Heart left ventricle (tissue), 16 donors: ENCODE data around the gene RNF141. TPM values are rescaled to one million over a fixed set of nuclear protein-coding genes. Genes with fewer than 3 reads are reported as not detected.

Experiments used
- ATAC-seq, 4 donors: fragments of 200-7000 bp; cut with Tn5 transposase; one replicate each; pipeline ENCODE4 v1.9.1; 2020 to 2022; ENCODE audit warnings: moderate library complexity in 4 of 4, mild to moderate bottlenecking in 3 of 4, moderate number of reproducible peaks in 1 of 4
- DNase-seq, 5 donors: peaks; one replicate each; pipeline ENCODE4 v3.0.0-alpha.2; 2020
- H3K27ac ChIP-seq, 12 donors: fragments of 200-600 bp; sonication (generic) in 4 of 12; one replicate each; pipeline versions ENCODE4 v1.5.0 to v1.8.0; 2016 to 2022; ENCODE audit warnings: mild to moderate bottlenecking in 2 of 12
- H3K27me3 ChIP-seq, 9 donors: fragments of 200-600 bp; sonication (generic) in 2 of 9; one replicate each; pipeline versions ENCODE4 v1.5.1 to v1.8.0; 2016 to 2022; ENCODE audit warnings: mild to moderate bottlenecking in 3 of 9
- H3K36me3 ChIP-seq, 9 donors: fragments of 200-600 bp; sonication (generic) in 2 of 9; one replicate each; pipeline versions ENCODE4 v1.5.0 to v1.8.0; 2018 to 2022; ENCODE audit warnings: mild to moderate bottlenecking in 2 of 9
- H3K4me1 ChIP-seq, 12 donors: fragments of 200-600 bp; sonication (generic) in 4 of 12; one replicate each; pipeline versions ENCODE4 v1.5.0 to v1.8.0; 2016 to 2022; ENCODE audit warnings: mild to moderate bottlenecking in 3 of 12
- H3K4me3 ChIP-seq, 12 donors: fragments of 200-600 bp; sonication (generic) in 4 of 12; one replicate each; pipeline versions ENCODE4 v1.5.0 to v1.8.0; 2017 to 2022; ENCODE audit warnings: mild to moderate bottlenecking in 9 of 12, moderate library complexity in 4 of 12
- H3K9me3 ChIP-seq, 12 donors: fragments of 200-600 bp; sonication (generic) in 4 of 12; one replicate each; pipeline versions ENCODE4 v1.5.0 to v1.8.0; 2016 to 2022; ENCODE audit warnings: mild to moderate bottlenecking in 1 of 12
- POLR2A ChIP-seq, 2 donors: fragments of 450-650 bp; IDR thresholded peaks; one replicate each; pipeline ENCODE4 v1.6.1; 2017; ENCODE audit warnings: antibody characterized with exemption in 2 of 2, mild to moderate bottlenecking in 2 of 2, moderate library complexity in 2 of 2
- WGBS, 4 donors: extraction: QIAGEN DNeasy Blood & Tissue Kit in 2 of 4; methylation state at CpG; one replicate each; pipeline versions ENCODE4 v1.1.5 to v1.1.7; 2013 to 2018; 5-methylcytosine and 5-hydroxymethylcytosine counted together
- intact Hi-C, 10 donors: fragments of 100-400 bp; cut with DNase I; formaldehyde crosslinking; loops; one replicate each; pipeline versions ENCODE4 v1.11.1 to v1.14.2; 2022
- polyA plus RNA-seq, 2 donors: library from polyadenylated mRNA; stranded (reverse); fragments of 200-250 nt; gene quantifications; one replicate each; pipeline ENCODE4 v1.2.3, GENCODE V29; 2013
- total RNA-seq, 9 donors: library from RNA; depleted of rRNA in 2 of 9; stranded (reverse); fragments of >200 nt in 2 of 9; fragmentation: NEBNext Ultra II Directional in 3 of 9; extraction: Animal tissue kit (Norgen Biotek cat#: 25700) in 3 of 9; gene quantifications; one replicate each; pipeline versions ENCODE4 v1.1.0 to v1.2.4, GENCODE V29; 2016 to 2023
- TF ChIP-seq, protein P1 (sequence below), 12 donors: fragments of 200-600 bp; sonication (generic) in 4 of 12; IDR thresholded peaks; one replicate each; pipeline versions ENCODE4 v1.5.0 to v1.8.0; 2018 to 2022; ENCODE audit warnings: antibody characterized with exemption in 12 of 12, mild to moderate bottlenecking in 5 of 12
- donor health status: ischemic (EF 13 %, LVEDD 7.1; RV severe dilation, severe dysfunction).
- donor health status: healthy with polysubstance abuse.
- donor health status: DM: no; HTN: yes; CAD: no.
- donor health status: DM: no; HTN: no; CAD: no.
- donor health status: ischemic (EF 25% LVEDD 6.9; RV normal size, moderate dysfunction).
- donor health status: ischemic (EF 25% LVEDD 5.7; RV mildly dilated, moderate dysfunction).
- donor health status: healthy.
- donor health status: DM: yes; HTN: yes; CAD: no.
- donor health status: ischemic (EF 35%, LVEDD 5.7; RV mildly dilated, moderate dysfunction).
- donor health status: nonischemic (EF 11% LVEDD 7.7; RV severe dilation, severe dysfunction).
- donor health status: DM: yes; HTN: yes; CAD: no.
- donor health status: PGD.
- donor health status: ischemic (EF 29% LVEDD 5.4; RV normal size, mild dysfunction).
- donor health status: nonischemic (EF 23%, LVEDD 6.1; RV moderate dilation, normal function).

The RNF141 gene
- total and polyA plus RNA-seq, 11 donors, result 7.8 to 42.8 (median 30.7) TPM

DNA sequence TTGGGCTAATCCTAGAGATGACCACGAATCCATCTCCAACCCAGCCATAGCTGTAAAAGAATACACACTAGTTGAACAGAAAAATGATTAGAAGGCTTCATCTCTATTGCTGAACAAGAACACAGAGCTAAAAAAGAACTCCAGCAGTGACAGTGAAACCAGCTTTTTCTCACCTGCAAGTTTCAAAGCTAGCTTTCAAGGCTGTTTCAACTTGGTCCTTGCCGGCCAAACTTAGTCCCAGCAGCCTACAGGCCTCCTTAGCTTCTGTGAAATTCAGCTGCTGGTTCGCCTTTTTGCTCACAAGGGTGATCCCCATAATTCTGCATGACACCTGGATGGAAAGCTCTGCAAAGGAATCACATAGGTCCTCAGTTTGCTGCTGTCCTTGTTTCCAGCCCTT, 23.0 kb upstream of the RNF141 start:
- intact Hi-C loops, result loop anchor here in 4 of 10 donors (10.0 kb wide), 2 partner anchors 91 to 171 kb away; no protein-coding TSS in a partner anchor
- no peaks in the 10 kb centered on the region for H3K27me3 ChIP-seq
- no peak for DNase-seq
- H3K36me3 ChIP-seq, result peaks cover 0 to 10% (median 0%) of the 10 kb centered on the region in 9 donors
- WGBS, 4 donors, result 85 to 89% (median 87%) methylated on average over 3 of the region's 3 CpGs
- no peaks in the 10 kb centered on the region for H3K9me3 ChIP-seq
- ATAC-seq, result no peak
- no peak overlapping the region for H3K4me3 ChIP-seq
- TF ChIP-seq, protein P1, sequence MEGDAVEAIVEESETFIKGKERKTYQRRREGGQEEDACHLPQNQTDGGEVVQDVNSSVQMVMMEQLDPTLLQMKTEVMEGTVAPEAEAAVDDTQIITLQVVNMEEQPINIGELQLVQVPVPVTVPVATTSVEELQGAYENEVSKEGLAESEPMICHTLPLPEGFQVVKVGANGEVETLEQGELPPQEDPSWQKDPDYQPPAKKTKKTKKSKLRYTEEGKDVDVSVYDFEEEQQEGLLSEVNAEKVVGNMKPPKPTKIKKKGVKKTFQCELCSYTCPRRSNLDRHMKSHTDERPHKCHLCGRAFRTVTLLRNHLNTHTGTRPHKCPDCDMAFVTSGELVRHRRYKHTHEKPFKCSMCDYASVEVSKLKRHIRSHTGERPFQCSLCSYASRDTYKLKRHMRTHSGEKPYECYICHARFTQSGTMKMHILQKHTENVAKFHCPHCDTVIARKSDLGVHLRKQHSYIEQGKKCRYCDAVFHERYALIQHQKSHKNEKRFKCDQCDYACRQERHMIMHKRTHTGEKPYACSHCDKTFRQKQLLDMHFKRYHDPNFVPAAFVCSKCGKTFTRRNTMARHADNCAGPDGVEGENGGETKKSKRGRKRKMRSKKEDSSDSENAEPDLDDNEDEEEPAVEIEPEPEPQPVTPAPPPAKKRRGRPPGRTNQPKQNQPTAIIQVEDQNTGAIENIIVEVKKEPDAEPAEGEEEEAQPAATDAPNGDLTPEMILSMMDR (IDR thresholded peaks at IDR 0.05), result no peak
- no peak for TF ChIP-seq POLR2A (IDR thresholded peaks at IDR 0.05)
- H3K4me1 ChIP-seq, result peaks cover 0 to 16% (median 0%) of the 10 kb centered on the region in 12 donors
- H3K27ac ChIP-seq, result no peak overlapping the region

DNA sequence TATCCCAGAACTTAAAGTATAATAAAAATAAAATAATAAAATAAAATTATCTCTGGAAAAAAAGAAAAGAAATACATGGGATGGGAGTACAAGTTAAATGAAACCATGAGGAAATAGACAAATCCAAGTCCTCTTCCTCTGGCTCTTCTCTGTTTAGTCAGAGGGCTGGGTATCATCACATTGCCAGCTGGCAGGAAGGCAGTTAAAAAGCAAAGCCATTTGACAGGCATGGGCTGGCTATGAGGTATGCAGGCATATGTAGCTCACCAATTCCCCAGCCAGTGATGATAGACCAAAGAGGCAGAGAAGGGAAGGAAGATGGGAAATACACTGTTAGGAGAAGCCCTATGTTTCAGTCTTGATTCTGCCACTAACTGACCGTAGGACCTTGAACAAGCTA, 21.0 kb upstream of the RNF141 start:
- TF ChIP-seq, protein P1 (IDR thresholded peaks at IDR 0.05), result no peak
- TF ChIP-seq POLR2A (IDR thresholded peaks at IDR 0.05), result no peak
- Histone ChIP-seq H3K4me1 (peaks cover 0 to 6% (median 0%) of the 10 kb centered on the region in 12 donors), H3K27me3 (no peaks in the 10 kb centered on the region), H3K27ac (no peak overlapping the region), H3K36me3 (peaks cover 0 to 10% (median 0%) of the 10 kb centered on the region in 9 donors), H3K4me3 (no peak overlapping the region), H3K9me3 (no peaks in the 10 kb centered on the region)
- ATAC-seq (no peak), DNase-seq (no peak)
- intact Hi-C loops, result loop anchor here in 4 of 10 donors (10.0 kb wide), 2 partner anchors 93 to 173 kb away; no protein-coding TSS in a partner anchor
- 79 to 93% (median 89%) methylated on average over 1 of the region's 1 CpG for WGBS, 4 donors

DNA sequence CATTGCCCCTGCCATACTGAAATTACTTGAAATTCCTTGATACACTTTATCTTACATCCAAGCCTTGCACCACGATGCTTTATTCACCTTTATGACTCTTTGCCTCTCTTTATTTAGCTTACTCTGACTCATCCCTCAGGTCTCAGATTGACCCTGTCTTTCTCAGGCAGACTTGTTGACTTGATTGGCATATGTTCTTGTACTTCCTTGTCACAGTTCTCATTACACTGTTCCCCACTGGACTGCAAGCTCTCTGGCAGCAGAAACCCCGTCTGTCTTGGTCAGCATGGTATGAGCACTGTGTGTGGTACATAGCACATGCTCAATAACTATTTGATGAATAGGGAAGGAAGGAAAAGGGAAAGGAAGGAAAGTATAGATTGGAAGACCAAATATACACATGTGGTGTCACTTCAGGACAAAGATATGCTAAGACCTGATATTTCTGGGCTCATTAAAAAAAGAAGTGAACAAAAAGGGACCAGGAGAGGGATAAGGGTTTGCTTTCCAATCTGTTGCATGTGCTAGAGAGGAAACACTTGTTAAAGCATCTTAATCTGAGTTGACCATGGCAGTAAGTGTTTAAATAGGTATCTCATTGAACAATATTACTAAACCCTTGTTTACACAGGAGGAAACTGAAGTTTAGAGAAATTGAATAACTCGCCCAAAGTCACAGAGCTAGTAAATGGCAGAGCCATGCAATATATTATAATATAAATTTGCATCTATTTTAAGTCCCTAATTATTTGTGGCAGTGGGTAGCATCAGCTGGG, 20.2 kb upstream of the RNF141 start:
- Histone ChIP-seq H3K27me3 (no peaks in the 10 kb centered on the region), H3K4me3 (no peak overlapping the region), H3K4me1 (peaks cover 0 to 6% (median 0%) of the 10 kb centered on the region in 12 donors), H3K36me3 (peaks cover 0 to 10% (median 0%) of the 10 kb centered on the region in 9 donors), H3K9me3 (no peaks in the 10 kb centered on the region), H3K27ac (no peak overlapping the region)
- intact Hi-C loops, result loop anchor here in 4 of 10 donors (10.0 kb wide), 2 partner anchors 94 to 174 kb away; no protein-coding TSS in a partner anchor
- TF ChIP-seq, protein P1 (IDR thresholded peaks at IDR 0.05), result no peak
- TF ChIP-seq POLR2A (IDR thresholded peaks at IDR 0.05), result no peak
- 48 to 64% (median 54%) methylated on average over 3 of the region's 3 CpGs for WGBS, 4 donors
- DNase-seq (no peak), ATAC-seq (peak in 3 of 4 donors; percentile 36 to 82 (median 77))

DNA sequence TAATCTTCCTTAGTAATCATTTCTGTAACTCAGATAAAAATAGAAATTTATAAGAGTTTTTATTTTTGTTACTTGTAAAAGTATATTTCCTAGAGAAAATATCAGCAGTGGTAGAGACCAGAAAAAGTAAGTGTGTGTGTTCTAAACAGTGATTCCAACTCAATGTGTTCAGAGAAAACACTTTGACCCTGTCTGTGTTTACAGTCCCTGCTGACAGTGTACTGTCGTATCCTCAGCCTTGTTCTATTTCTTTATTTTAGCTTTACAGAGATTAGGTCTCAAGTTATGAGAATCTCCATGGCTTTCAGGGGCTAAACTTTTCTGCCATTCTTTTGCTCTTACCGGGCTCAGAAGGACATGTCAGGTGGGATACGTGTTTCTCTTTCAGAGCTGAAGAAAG, 17.3 kb upstream of the RNF141 start:
- H3K4me3 ChIP-seq, result no peak overlapping the region
- no peaks in the 10 kb centered on the region for H3K27me3 ChIP-seq
- peaks cover 0 to 6% (median 0%) of the 10 kb centered on the region in 9 donors for H3K36me3 ChIP-seq
- no peaks in the 10 kb centered on the region for H3K9me3 ChIP-seq
- TF ChIP-seq, protein P1 (IDR thresholded peaks at IDR 0.05), result no peak
- no peak for TF ChIP-seq POLR2A (IDR thresholded peaks at IDR 0.05)
- DNase-seq, result no peak
- H3K4me1 ChIP-seq, result no peaks in the 10 kb centered on the region
- no peak for ATAC-seq
- H3K27ac ChIP-seq, result no peak overlapping the region
- intact Hi-C loops, result no loop called here
- 73 to 91% (median 86%) methylated on average over 3 of the region's 3 CpGs for WGBS, 4 donors
